HG03196 (cell line): ENCODE measurements around the gene TAF1.
"Not testable (repeated sequence)": the region's sequence is repeated elsewhere in the genome, so short reads cannot be mapped to it uniquely, and the experiment has no call there.

Source experiments
- ATAC-seq: cut with Tn5 transposase; IDR thresholded peaks from one replicate; pipeline ENCODE4 v1.9.1; 2021; ENCODE audit not compliant: unreplicated experiment

TAF1 gene, protein sequence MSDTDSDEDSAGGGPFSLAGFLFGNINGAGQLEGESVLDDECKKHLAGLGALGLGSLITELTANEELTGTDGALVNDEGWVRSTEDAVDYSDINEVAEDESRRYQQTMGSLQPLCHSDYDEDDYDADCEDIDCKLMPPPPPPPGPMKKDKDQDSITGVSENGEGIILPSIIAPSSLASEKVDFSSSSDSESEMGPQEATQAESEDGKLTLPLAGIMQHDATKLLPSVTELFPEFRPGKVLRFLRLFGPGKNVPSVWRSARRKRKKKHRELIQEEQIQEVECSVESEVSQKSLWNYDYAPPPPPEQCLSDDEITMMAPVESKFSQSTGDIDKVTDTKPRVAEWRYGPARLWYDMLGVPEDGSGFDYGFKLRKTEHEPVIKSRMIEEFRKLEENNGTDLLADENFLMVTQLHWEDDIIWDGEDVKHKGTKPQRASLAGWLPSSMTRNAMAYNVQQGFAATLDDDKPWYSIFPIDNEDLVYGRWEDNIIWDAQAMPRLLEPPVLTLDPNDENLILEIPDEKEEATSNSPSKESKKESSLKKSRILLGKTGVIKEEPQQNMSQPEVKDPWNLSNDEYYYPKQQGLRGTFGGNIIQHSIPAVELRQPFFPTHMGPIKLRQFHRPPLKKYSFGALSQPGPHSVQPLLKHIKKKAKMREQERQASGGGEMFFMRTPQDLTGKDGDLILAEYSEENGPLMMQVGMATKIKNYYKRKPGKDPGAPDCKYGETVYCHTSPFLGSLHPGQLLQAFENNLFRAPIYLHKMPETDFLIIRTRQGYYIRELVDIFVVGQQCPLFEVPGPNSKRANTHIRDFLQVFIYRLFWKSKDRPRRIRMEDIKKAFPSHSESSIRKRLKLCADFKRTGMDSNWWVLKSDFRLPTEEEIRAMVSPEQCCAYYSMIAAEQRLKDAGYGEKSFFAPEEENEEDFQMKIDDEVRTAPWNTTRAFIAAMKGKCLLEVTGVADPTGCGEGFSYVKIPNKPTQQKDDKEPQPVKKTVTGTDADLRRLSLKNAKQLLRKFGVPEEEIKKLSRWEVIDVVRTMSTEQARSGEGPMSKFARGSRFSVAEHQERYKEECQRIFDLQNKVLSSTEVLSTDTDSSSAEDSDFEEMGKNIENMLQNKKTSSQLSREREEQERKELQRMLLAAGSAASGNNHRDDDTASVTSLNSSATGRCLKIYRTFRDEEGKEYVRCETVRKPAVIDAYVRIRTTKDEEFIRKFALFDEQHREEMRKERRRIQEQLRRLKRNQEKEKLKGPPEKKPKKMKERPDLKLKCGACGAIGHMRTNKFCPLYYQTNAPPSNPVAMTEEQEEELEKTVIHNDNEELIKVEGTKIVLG (N-terminal part only)

GRCh38 chrX:71365875-71366673 lies at the start of gene TAF1:
Gene TAF1 (plus strand): TSS chrX:71366357. CDS start chrX:71366375, 18 bp downstream.
- ATAC-seq, result peak; percentile 84

- not testable (repeated sequence) for ATAC-seq
Observed at GRCh38 chrX:71316959-71317358, 49.2 kb upstream of the TAF1 start.

GRCh38 chrX:71320126-71320525 lies 46.0 kb upstream of the TAF1 start:
- no peak for ATAC-seq

DNA sequence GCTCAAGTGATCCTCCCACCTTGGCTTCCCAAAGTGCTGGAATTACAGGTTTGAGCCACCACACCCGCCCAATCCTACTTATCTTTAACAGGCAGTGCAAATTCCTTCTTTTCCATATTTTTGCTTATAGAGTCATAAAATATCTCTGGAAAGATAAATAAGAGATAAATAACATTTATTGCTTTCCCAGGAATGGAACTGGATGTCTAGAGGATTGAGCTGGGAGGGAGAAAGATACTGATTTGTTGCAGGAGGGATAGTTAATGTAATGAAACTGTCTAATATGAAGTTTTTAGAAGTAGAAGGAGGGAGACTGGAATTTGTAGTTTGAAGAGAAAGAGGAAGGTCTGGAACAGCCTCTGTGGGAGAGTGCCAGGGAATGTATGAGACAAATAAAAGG lies 44.4 kb upstream of the TAF1 start:
- ATAC-seq, result no peak

- ATAC-seq, result not testable (repeated sequence)
Observed at GRCh38 chrX:71324452-71324851, 41.7 kb upstream of the TAF1 start.

- no peak for ATAC-seq
Observed at GRCh38 chrX:71326394-71326793, 39.8 kb upstream of the TAF1 start.

GRCh38 chrX:71349151-71349665 lies 16.9 kb upstream of the TAF1 start:
- ATAC-seq, result not testable (repeated sequence)

DNA sequence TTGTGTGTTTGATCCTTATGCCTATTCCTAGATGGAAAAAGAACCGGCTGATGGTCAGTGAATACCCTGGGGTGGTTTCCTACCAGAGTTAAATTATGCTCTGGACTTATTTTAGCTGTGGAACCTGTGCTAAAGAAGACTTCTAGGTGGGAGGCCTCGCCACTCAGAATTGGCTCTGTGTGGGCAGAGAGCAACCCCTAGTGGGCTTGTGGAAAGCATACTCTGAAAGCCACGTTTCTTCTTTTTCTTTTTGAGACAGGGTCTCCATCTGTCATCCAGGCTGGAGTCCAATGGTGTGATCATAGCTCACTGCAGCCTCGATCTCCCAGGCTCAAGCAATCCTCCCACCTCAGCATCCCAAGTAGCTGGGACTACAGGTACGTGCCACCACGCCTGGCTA lies 16.3 kb upstream of the TAF1 start:
- not testable (repeated sequence) for ATAC-seq

DNA sequence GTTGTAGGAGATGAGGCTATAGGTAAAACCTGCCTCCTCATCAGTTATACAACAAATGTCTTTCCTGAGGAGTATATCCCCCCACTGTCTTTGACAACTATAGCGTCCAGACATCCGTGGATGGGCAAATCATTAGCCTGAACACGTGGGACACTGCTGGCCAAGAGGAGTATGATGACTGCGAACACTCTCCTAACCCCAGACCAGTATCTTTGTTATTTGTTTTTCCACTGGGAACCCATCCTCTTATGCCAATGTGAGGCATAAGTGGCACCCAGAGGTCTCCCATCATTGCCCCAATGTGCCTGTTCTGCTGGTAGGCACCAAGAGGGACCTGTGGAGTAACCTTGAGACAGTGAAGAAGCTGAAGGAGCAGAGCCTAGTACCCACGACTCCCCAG lies 13.7 kb upstream of the TAF1 start:
- not testable (repeated sequence) for ATAC-seq

- no peak for ATAC-seq
Observed at GRCh38 chrX:71364221-71364620, 1.9 kb upstream of the TAF1 start.

GRCh38 chrX:71365356-71365874 lies 742 bp upstream of the TAF1 start:
- peak; percentile 4 for ATAC-seq

- ATAC-seq, result peak; percentile 13
Observed at GRCh38 chrX:71366674-71367256, 608 bp downstream of the TAF1 start.

DNA sequence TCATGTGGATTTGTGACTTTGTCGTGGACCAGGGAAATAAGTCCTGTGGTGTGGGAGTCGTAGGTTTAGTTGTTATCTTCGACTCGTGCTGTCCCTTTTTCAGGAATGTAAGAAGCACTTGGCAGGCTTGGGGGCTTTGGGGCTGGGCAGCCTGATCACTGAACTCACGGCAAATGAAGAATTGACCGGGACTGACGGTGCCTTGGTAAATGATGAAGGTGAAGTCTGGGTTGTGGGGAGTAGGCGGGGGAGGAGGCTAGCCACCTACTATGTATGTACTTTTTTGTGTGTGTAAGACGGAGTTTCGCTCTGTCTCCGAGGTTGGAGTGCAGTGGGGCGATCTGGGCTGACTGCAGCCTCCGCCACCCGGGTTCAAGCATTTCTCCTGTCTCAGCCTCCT lies 1.2 kb downstream of the TAF1 start:
- no peak for ATAC-seq

DNA sequence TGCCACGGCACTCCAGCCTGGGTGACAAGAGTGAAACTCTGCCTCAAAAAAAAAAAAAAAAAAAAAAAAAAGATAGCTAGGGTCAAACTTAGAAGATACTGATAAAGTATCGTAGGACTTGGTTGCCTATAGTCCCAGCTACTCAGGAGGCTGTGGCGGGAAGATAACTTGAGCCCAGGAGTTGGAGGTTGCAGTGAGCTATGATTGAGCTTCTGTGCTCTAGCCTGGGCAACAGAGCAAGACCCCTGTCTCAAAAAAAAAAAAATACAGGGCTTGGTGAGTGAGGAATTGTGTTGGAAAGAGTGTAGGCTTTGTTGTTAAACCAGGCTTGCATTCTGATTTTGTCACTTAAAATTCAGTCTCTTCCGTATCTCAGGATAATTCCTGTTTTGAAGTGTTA lies 6.2 kb downstream of the TAF1 start:
- no peak for ATAC-seq

DNA sequence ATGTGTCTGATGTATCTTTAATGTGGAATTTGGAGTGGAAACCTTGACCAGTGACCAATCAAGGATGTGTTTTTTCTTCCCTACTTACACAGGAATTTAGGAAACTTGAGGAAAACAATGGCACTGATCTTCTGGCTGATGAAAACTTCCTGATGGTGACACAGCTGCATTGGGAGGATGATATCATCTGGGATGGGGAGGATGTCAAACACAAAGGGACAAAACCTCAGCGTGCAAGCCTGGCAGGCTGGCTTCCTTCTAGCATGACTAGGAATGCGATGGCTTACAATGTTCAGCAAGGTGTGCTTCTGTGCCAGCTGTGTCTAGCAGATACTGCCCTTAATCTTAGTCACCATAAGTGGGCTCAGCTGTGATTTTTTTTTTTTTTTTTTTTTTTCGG lies 12.6 kb downstream of the TAF1 start:
- no peak for ATAC-seq

DNA sequence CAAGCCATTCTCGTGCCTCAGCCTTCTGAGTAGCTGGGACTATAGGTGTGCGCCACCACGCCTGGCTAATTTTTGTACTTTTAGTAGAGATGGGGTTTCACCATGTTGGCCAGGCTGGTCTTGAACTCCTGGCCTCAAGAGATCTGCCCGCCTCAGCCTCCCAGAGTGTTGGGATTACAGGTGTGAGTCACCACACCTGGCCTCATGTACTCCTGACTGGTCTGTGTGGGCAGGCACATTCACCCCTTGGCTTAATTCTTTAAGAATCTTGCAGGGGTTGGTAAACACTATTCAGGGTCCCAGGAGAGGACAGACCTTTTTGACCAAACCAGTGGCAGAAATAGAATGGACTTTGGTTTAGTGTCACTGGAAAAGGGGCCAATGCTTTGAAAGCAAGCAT lies 25.6 kb downstream of the TAF1 start:
- ATAC-seq, result not testable (repeated sequence)

DNA sequence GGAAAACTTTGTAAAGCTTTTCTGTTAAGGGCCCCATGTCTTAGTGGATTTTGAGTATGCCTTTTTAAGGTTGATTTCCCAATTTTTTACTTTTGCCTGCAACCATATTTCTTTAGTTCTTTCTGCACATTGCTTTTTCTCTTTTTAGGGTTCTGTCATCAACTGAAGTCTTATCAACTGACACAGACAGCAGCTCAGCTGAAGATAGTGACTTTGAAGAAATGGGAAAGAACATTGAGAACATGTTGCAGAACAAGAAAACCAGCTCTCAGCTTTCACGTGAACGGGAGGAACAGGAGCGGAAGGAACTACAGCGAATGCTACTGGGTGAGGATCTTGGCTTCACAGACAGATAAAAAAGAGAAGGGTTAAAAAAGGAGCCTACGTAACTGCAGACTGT lies 27.8 kb downstream of the TAF1 start:
- no peak for ATAC-seq

GRCh38 chrX:71396576-71396975 lies 30.4 kb downstream of the TAF1 start:
- no peak for ATAC-seq

- no peak for ATAC-seq
Observed at GRCh38 chrX:71400710-71401109, 34.6 kb downstream of the TAF1 start.
